IMR-90 (cell line): ENCODE measurements around the gene SAP30BP. TPM values are rescaled to one million over a fixed set of nuclear protein-coding genes. Genes with fewer than 3 reads are reported as not detected.

ENCODE experiments used
- ATAC-seq: fragments of 200-7000 bp; cut with Tn5 transposase; 2 replicates; pipeline ENCODE4 v1.9.1; 2020; ENCODE audit warnings: low read depth, mild to moderate bottlenecking, moderate library complexity
- BruUV-seq: library from RNA; stranded (reverse); fragments of 400-500 nt; replicated peaks from 2 replicates; lab custom pipeline; 2021; lab: Mats Ljungman, UMichigan
- CTCF ChIA-PET: fragments of 300-600 bp; formaldehyde crosslinking; extraction: SDS; loops from one replicate; lab custom pipeline; 2021; ENCODE audit warnings: antibody characterized with exemption; lab: Yijun Ruan, JAX
- POLR2A ChIA-PET: fragments of 300-600 bp; sonication (Branson Sonifier 250); formaldehyde crosslinking; loops from one replicate; lab custom pipeline; 2022; ENCODE audit warnings: antibody characterized with exemption; ENCODE audit not compliant: unreplicated experiment; lab: Charles Lee
- DNase-seq: peaks from one replicate; pipeline ENCODE4 v3.0.0; 2013
- H2AFZ ChIP-seq: replicated peaks from 2 replicates; pipeline ENCODE3; 2013; ENCODE audit warnings: low read length, mild to moderate bottlenecking; ENCODE audit not compliant: poor library complexity
- H2AK5ac ChIP-seq: 2 replicates; pipeline ENCODE4 v1.6.1; 2013; ENCODE audit warnings: low read depth, low read length, inconsistent platforms
- H2AK9ac ChIP-seq: replicated peaks from 2 replicates; pipeline ENCODE3; 2013; ENCODE audit warnings: mild to moderate bottlenecking, low read depth, low read length, moderate library complexity; ENCODE audit not compliant: poor library complexity
- H2BK120ac ChIP-seq: 2 replicates; pipeline ENCODE4 v1.6.1; 2013; ENCODE audit warnings: low read depth, low read length, inconsistent platforms
- H2BK15ac ChIP-seq: 3 replicates; pipeline ENCODE4 v1.6.1; 2013; ENCODE audit warnings: low read depth, low read length, inconsistent platforms
- H2BK20ac ChIP-seq: 2 replicates; pipeline ENCODE4 v1.6.1; 2013; ENCODE audit warnings: low read depth, mild to moderate bottlenecking, inconsistent platforms, low read length, moderate library complexity
- H2BK5ac ChIP-seq: 2 replicates; pipeline ENCODE4 v1.6.1; 2013; ENCODE audit warnings: mild to moderate bottlenecking, low read depth, low read length, inconsistent platforms; ENCODE audit not compliant: poor library complexity, severe bottlenecking
- H3K14ac ChIP-seq: replicated peaks from 2 replicates; pipeline ENCODE4 v1.6.1; 2013; ENCODE audit warnings: low read depth, low read length, inconsistent platforms
- H3K18ac ChIP-seq: 2 replicates; pipeline ENCODE4 v1.6.1; 2013; ENCODE audit warnings: low read depth, low read length, control low read depth
- H3K23ac ChIP-seq: 2 replicates; pipeline ENCODE4 v1.6.1; 2013; ENCODE audit warnings: low read depth, low read length, inconsistent platforms
- H3K27ac ChIP-seq: 2 replicates; pipeline ENCODE4 v1.5.1; 2013; ENCODE audit warnings: mild to moderate bottlenecking, control low read depth, low read length; ENCODE audit not compliant: insufficient read depth
- H3K27me3 ChIP-seq: 2 replicates; pipeline ENCODE4 v1.6.1; 2013; ENCODE audit warnings: low read length; ENCODE audit not compliant: control insufficient read depth, insufficient read depth
- H3K36me3 ChIP-seq: 2 replicates; pipeline ENCODE4 v1.6.1; 2013; ENCODE audit warnings: low read length, mixed read lengths; ENCODE audit not compliant: control insufficient read depth, insufficient read depth
- H3K4ac ChIP-seq: 2 replicates; pipeline ENCODE4 v1.6.1; 2013; ENCODE audit warnings: low read depth, low read length, inconsistent platforms
- H3K4me1 ChIP-seq: 2 replicates; pipeline ENCODE4 v1.6.1; 2013; ENCODE audit warnings: low read length, mixed read lengths; ENCODE audit not compliant: control insufficient read depth, insufficient read depth
- H3K4me2 ChIP-seq: 2 replicates; pipeline ENCODE4 v1.6.1; 2013; ENCODE audit warnings: low read depth, mild to moderate bottlenecking, control low read depth, low read length, moderate library complexity
- H3K4me3 ChIP-seq: 2 replicates; pipeline ENCODE4 v1.5.1; 2013; ENCODE audit warnings: low read depth, mild to moderate bottlenecking, control low read depth, low read length, moderate library complexity; ENCODE audit not compliant: insufficient read depth
- H3K56ac ChIP-seq: 2 replicates; pipeline ENCODE4 v1.6.1; 2013; ENCODE audit warnings: low read length, inconsistent platforms; ENCODE audit not compliant: insufficient read depth; ENCODE audit errors: extremely low read depth
- H3K79me1 ChIP-seq, 2 experiments: 2 replicates each; pipeline ENCODE4 v1.6.1; 2013; ENCODE audit warnings: low read length in 2 of 2, inconsistent platforms in 1 of 2, low read depth in 1 of 2
- H3K9ac ChIP-seq: 2 replicates; pipeline ENCODE4 v1.6.1; 2013; ENCODE audit warnings: low read depth, low read length, control low read depth
- H3K9me1 ChIP-seq: 2 replicates; pipeline ENCODE4 v1.6.1; 2013; ENCODE audit warnings: low read length, inconsistent platforms; ENCODE audit not compliant: insufficient read depth
- H3K9me3 ChIP-seq: 2 replicates; pipeline ENCODE4 v1.6.1; 2013; ENCODE audit warnings: low read length; ENCODE audit not compliant: control insufficient read depth, insufficient read depth
- H4K20me1 ChIP-seq: 2 replicates; pipeline ENCODE4 v1.6.1; 2013; ENCODE audit warnings: low read length, inconsistent platforms; ENCODE audit not compliant: insufficient read depth
- H4K5ac ChIP-seq: 2 replicates; pipeline ENCODE4 v1.6.1; 2013; ENCODE audit warnings: mild to moderate bottlenecking, low read depth, low read length, control low read depth
- H4K8ac ChIP-seq, 2 experiments: 2 replicates each; pipeline ENCODE4 v1.6.1; 2013; ENCODE audit warnings: low read depth in 2 of 2, low read length in 2 of 2, control low read depth in 1 of 2, inconsistent platforms in 1 of 2
- H4K91ac ChIP-seq: 2 replicates; pipeline ENCODE4 v1.6.1; 2013; ENCODE audit warnings: low read depth, low read length, inconsistent platforms; ENCODE audit not compliant: insufficient read depth
- BHLHE40 ChIP-seq: fragments of 150-350 bp; IDR thresholded peaks from 2 replicates; pipeline ENCODE4 v1.6.1; 2016; ENCODE audit warnings: mild to moderate bottlenecking, low read depth, low read length
- CEBPB ChIP-seq: IDR thresholded peaks from 2 replicates; pipeline ENCODE4 v1.6.1; 2012; ENCODE audit warnings: low read depth, low read length, improper control_type of control experiment
- CHD1 ChIP-seq: IDR thresholded peaks from 2 replicates; pipeline ENCODE4 v1.6.1; 2012; ENCODE audit warnings: low read depth, low read length, improper control_type of control experiment
- FOS ChIP-seq: fragments of 150-350 bp; IDR thresholded peaks from 2 replicates; pipeline ENCODE4 v1.6.1; 2016; ENCODE audit warnings: low read depth, low read length
- MAFK ChIP-seq: IDR thresholded peaks from 2 replicates; pipeline ENCODE4 v1.6.1; 2012; ENCODE audit warnings: low read depth, low read length, improper control_type of control experiment
- MAZ ChIP-seq: IDR thresholded peaks from 2 replicates; pipeline ENCODE4 v1.6.1; 2012; ENCODE audit warnings: low read depth, mild to moderate bottlenecking, low read length, improper control_type of control experiment, moderate library complexity, borderline replicate concordance
- MXI1 ChIP-seq: IDR thresholded peaks from 2 replicates; pipeline ENCODE4 v1.6.1; 2012; ENCODE audit warnings: low read depth, mild to moderate bottlenecking, low read length, moderate library complexity, borderline replicate concordance
- NFE2L2 ChIP-seq: fragments of 150-350 bp; IDR thresholded peaks from 2 replicates; pipeline ENCODE4 v1.6.1; 2016; ENCODE audit warnings: low read depth, mild to moderate bottlenecking, low read length
- POLR2A ChIP-seq: IDR thresholded peaks from 2 replicates; pipeline ENCODE4 v1.6.1; 2012; ENCODE audit warnings: mild to moderate bottlenecking, low read depth, low read length
- RAD21 ChIP-seq: IDR thresholded peaks from 2 replicates; pipeline ENCODE4 v1.6.1; 2012; ENCODE audit warnings: low read length, improper control_type of control experiment
- RCOR1 ChIP-seq: IDR thresholded peaks from 2 replicates; pipeline ENCODE4 v1.6.1; 2012; ENCODE audit warnings: mild to moderate bottlenecking, low read length, improper control_type of control experiment; ENCODE audit not compliant: insufficient replicate concordance
- RFX5 ChIP-seq: IDR thresholded peaks from 2 replicates; pipeline ENCODE4 v1.8.0; 2012; ENCODE audit warnings: low read depth, mild to moderate bottlenecking, low read length, moderate library complexity
- SMC3 ChIP-seq: fragments of 150-350 bp; IDR thresholded peaks from 2 replicates; pipeline ENCODE4 v1.6.1; 2016; ENCODE audit warnings: low read depth, mild to moderate bottlenecking, antibody characterized with exemption, low read length, moderate library complexity
- WGBS, 2 experiments: methylation state at CpG; one replicate each; pipeline versions ENCODE4 v1.1.5 to v1.1.7; 2013; ENCODE audit warnings: missing lambda C conversion rate in 2 of 2; ENCODE audit not compliant: insufficient read length in 1 of 2; ENCODE audit errors: extremely low coverage in 2 of 2; 5-methylcytosine and 5-hydroxymethylcytosine counted together
- dilution Hi-C: fragments of 300-500 bp; cut with HindIII; formaldehyde crosslinking; loops from one replicate; pipeline ENCODE4 v1.14.3; 2018; ENCODE audit warnings: low sequenced_read_pairs; ENCODE audit not compliant: unreplicated experiment
- in situ Hi-C: fragments of 300-500 bp; cut with MboI; formaldehyde crosslinking; loops from 3 replicates; pipeline ENCODE4 v1.14.3; 2019; ENCODE audit warnings: low sequenced_read_pairs, inconsistent platforms, mixed read lengths
- intact Hi-C: fragments of 100-400 bp; cut with micrococcal nuclease; formaldehyde crosslinking; loops from 2 replicates; pipeline ENCODE4 v1.10.0; 2022
- polyA plus RNA-seq, 3 experiments: library from polyadenylated mRNA; depleted of rRNA; stranded (reverse); fragments of >200 nt; gene quantifications; 2 replicates each; pipeline ENCODE4 v1.2.3, GENCODE V29; 2012; ENCODE audit warnings: low replicate concordance in 1 of 3
- total RNA-seq: library from RNA; depleted of rRNA; stranded (reverse); fragments of >200 nt; gene quantifications from 2 replicates; pipeline ENCODE4 v1.2.3, GENCODE V29; 2012
- TF ChIP-seq, protein P1 (sequence below): fragments of 150-350 bp; IDR thresholded peaks from 2 replicates; pipeline ENCODE4 v1.6.1; 2016; ENCODE audit warnings: low read depth, mild to moderate bottlenecking, low read length, moderate library complexity, borderline replicate concordance
- TF ChIP-seq, protein P2 (sequence below): fragments of 150-350 bp; IDR thresholded peaks from 2 replicates; pipeline ENCODE4 v1.6.1; 2017; ENCODE audit warnings: mild to moderate bottlenecking, antibody characterized with exemption, low read length, low read depth

Gene SAP30BP
- total and polyA plus RNA-seq, 2 of the 4 experiments (the other 2 are of a cell fraction) = 70.4 to 139 TPM

DNA sequence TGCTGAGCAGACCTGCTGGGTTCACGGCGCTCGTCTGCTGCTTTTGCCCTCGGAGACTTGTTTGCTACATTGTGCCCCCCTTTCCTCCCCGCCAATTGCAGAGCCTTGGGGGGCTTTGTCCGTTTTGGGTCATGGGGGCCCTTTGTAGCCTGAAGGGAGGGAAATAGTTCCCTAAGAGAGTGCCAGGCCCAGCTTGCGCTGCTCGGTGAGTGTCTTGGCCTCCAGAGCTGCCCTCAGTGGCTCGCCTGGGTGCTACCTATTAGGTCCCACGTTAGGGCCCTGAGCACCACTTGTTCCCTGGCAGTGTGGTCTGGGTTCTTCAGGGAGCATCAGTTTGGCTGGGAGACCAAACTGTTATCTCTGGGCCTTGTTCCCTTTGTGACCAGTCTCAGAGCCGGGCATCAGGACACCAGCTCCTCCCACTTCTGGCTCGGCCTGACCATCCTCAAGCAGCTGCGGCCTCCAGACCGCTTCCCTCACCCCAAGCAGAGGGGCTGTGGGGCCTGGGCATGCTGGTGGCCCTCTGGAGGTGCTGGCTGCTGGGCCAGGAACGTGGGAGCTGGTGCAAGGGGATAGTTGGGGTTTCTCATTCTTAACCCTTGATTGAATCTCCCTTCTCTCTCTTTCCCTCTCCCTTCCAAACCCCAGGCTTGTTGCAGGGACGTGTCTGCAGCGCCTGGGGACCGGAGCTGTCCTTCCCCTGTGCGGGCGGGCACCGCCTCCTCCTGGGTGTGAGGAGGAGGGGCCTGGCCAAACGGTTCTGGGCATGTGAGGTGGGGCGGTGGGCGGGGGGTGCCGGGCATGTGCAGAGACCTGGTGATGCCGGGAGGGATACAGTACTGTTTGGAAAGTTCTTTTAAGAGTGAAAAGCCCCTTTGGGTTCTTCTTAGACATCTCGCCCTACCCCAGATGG, 38.1 kb downstream of the SAP30BP start:
- Histone ChIP-seq H3K79me1 (peaks cover 10 to 49% of the 10 kb centered on the region in 2 experiments; a peak in 3 of 4 replicates), H2BK20ac (no peak overlapping the region), H3K18ac (no peak overlapping the region), H2BK5ac (no peak overlapping the region), H3K56ac (no peak overlapping the region), H3K27ac (no peak overlapping the region), H3K14ac (no peak overlapping the region), H4K20me1 (peaks cover 8% of the 10 kb centered on the region; the same call in 1 of the 2 replicates), H2BK120ac (no peak overlapping the region), H4K8ac (no peak overlapping the region), H2AFZ (no peak overlapping the region), H3K23ac (no peak overlapping the region), H2BK15ac (no peak overlapping the region), H2AK9ac (no peak overlapping the region), H3K27me3 (no peaks in the 10 kb centered on the region), H3K9ac (no peak overlapping the region), H3K4me1 (peaks cover 5% of the 10 kb centered on the region), H3K4me2 (no peak overlapping the region), H3K36me3 (peaks cover 75% of the 10 kb centered on the region), H3K4ac (no peak overlapping the region), H3K9me3 (no peaks in the 10 kb centered on the region), H4K91ac (no peak overlapping the region), H2AK5ac (no peak overlapping the region), H3K4me3 (no peak overlapping the region), H3K9me1 (peaks cover 15% of the 10 kb centered on the region), H4K5ac (no peak overlapping the region)
- no peak for ATAC-seq
- intact Hi-C loops = no loop called here
- POLR2A ChIA-PET = no interaction called here
- 98% methylated on average over 5 of the region's 27 CpGs; no CpG with 5 or more reads in 1 of the 2 experiments for WGBS, 2 experiments
- DNase-seq = no peak
- CTCF ChIA-PET = interaction anchor here (1.0 kb wide), 1 partner anchor 43 kb away, joined by 3 read pairs; no protein-coding TSS in a partner anchor
- dilution Hi-C loops = no loop called here
- no TSS peak for BruUV-seq
- in situ Hi-C loops = no loop called here
- TF ChIP-seq NFE2L2 = no peak
- no peak for TF ChIP-seq RFX5
- no peak for TF ChIP-seq MAFK
- no peak for TF ChIP-seq MXI1
- no peak for TF ChIP-seq FOS
- TF ChIP-seq MAZ = no peak
- TF ChIP-seq SMC3 = no peak
- TF ChIP-seq, protein P1, sequence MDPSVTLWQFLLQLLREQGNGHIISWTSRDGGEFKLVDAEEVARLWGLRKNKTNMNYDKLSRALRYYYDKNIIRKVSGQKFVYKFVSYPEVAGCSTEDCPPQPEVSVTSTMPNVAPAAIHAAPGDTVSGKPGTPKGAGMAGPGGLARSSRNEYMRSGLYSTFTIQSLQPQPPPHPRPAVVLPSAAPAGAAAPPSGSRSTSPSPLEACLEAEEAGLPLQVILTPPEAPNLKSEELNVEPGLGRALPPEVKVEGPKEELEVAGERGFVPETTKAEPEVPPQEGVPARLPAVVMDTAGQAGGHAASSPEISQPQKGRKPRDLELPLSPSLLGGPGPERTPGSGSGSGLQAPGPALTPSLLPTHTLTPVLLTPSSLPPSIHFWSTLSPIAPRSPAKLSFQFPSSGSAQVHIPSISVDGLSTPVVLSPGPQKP = no peak
- no peak for TF ChIP-seq RCOR1
- no peak for TF ChIP-seq CEBPB
- no peak for TF ChIP-seq POLR2A
- no peak for TF ChIP-seq CHD1
- TF ChIP-seq, protein P2, sequence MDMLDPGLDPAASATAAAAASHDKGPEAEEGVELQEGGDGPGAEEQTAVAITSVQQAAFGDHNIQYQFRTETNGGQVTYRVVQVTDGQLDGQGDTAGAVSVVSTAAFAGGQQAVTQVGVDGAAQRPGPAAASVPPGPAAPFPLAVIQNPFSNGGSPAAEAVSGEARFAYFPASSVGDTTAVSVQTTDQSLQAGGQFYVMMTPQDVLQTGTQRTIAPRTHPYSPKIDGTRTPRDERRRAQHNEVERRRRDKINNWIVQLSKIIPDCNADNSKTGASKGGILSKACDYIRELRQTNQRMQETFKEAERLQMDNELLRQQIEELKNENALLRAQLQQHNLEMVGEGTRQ = no peak
- TF ChIP-seq RAD21 = no peak
- no peak for TF ChIP-seq BHLHE40
